ENCODE data around the gene ROR1.

Gene ROR1

DNA sequence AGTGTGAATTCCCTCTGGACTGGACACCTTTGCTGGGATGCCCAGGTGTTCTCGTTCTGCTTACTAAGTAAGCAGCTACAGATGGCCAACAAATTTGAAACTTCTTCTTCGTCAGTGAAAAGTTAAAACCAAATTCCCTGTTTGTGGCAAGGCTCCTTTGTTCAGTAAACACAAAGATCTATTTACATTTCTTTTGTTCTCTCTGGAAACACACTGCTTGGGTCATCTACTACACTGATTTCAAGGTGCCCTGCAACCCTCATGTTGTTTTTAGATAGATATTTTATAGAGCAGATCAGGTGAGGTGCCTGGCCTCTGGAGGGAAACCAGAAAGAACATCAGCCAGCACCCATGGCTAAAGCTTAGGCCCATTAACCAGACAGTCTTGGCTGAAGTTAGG, 272.4 kb downstream of the ROR1 start:
- in situ Hi-C loops (cut with MboI; ENCODE audit: low sequenced_read_pairs) = no loop called here

DNA sequence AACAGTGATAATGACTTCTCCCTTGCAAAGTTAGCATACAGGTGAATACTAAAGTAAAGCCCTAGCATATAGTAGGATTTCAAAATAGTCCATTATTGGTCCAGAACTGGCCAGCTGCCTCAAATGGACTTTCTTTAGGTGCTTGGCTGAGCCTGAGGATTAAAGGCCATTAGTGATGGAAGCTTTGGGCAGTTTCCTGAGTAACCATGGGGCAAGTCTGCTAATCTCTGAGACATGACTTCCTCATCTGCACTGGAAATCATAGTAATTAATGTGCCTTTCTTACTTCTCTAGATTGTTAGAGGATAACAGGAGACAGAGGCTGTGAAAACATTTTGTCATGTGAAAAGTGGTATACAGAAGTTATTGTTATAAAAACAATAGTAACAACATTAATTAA, 273.1 kb downstream of the ROR1 start:
- in situ Hi-C loops (cut with MboI; ENCODE audit: low sequenced_read_pairs) = no loop called here

DNA sequence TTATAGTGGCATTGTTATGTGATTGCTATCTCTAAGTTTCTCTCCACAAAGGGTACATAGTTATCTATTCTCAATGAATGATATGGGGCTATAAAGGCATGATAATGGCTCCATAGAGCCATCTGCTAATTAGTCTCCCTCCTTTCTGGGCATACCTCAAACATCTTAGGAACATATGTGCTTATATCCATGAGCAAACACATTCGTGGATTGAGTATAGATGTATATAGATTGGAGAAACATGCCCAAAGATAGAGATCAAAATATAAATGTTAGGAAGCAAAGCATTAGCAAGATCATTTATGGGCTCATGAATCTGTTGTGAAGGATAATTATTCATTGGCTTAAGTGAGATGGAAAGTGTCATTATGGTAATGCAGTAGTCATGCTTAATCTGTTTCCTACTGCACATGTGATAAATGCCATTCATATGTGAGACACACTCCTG, 273.8 kb downstream of the ROR1 start:
- in situ Hi-C loops (cut with MboI; ENCODE audit: low sequenced_read_pairs) = no loop called here

GRCh38 chr1:64049900-64050540, 276.2 kb downstream of the ROR1 start:
- in situ Hi-C loops (cut with MboI; ENCODE audit: low sequenced_read_pairs) = no loop called here

DNA sequence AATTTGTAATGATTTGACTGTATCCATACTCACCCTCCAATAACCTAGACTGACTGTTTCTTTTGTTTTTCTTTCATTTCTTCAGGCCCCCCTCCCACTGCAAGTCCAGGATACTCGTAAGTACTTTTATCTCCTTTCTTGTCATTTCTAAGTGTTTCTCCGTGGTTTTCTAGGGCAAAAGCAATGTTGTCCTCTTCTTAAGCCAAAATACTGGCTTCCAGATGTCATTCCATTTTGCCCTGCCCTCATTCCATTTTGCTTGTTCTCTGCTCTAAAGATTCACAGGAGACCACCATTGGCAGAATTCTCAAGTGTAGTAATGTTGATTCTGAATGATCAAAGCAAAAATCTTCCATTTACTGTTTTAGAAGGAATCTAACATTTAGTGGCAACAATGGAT, 276.8 kb downstream of the ROR1 start:
- in situ Hi-C loops (cut with MboI; ENCODE audit: low sequenced_read_pairs) = no loop called here

DNA sequence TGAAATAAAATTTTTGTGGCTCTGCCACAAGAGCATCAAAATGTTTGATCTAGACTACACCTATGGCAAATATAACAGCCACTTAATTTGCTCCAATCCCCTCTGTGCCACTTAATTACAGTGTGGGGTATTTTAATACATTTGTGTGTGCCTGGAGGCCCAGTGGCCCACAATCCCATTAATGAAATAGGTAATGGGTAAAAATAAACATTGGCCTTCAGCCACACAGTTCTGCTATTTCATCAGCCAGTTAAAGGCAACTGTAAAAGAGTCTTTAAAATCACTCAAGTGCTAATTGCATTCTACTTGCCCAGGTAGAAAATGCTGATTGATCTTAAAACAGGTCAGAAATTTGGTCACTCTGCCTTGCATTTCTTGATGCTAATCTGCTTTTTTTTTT, 278.0 kb downstream of the ROR1 start:
- in situ Hi-C loops (cut with MboI; ENCODE audit: low sequenced_read_pairs) = no loop called here

GRCh38 chr1:64052777-64053176, 279.0 kb downstream of the ROR1 start:
- in situ Hi-C loops (cut with MboI; ENCODE audit: low sequenced_read_pairs) = no loop called here

DNA sequence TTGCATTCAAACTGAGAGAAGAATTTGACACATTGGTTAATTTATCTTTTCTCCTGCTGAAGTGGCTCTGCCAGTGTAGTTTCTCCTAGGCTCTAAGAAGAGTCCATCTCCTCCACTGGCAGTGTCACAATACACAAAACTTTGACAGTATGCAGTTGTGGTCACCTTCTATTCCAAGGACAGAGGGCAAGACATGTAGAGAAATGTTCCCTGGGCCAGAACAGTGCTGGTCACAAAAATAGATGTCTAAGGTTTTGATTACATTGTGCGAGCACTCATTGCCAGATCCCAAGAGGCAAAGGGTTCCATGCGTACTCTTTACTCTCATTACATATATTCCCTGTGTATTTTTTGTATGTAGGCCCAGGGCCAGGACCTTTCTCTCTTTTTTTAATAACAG, 281.5 kb downstream of the ROR1 start:
- in situ Hi-C loops (cut with MboI; ENCODE audit: low sequenced_read_pairs) = no loop called here

GRCh38 chr1:64059556-64059955, 285.7 kb downstream of the ROR1 start:
- in situ Hi-C loops (cut with MboI; ENCODE audit: low sequenced_read_pairs) = no loop called here

- in situ Hi-C loops (cut with MboI; ENCODE audit: low sequenced_read_pairs) = no loop called here
These were observed 286.9 kb downstream of the ROR1 start for GRCh38 chr1:64060611-64061302.

DNA sequence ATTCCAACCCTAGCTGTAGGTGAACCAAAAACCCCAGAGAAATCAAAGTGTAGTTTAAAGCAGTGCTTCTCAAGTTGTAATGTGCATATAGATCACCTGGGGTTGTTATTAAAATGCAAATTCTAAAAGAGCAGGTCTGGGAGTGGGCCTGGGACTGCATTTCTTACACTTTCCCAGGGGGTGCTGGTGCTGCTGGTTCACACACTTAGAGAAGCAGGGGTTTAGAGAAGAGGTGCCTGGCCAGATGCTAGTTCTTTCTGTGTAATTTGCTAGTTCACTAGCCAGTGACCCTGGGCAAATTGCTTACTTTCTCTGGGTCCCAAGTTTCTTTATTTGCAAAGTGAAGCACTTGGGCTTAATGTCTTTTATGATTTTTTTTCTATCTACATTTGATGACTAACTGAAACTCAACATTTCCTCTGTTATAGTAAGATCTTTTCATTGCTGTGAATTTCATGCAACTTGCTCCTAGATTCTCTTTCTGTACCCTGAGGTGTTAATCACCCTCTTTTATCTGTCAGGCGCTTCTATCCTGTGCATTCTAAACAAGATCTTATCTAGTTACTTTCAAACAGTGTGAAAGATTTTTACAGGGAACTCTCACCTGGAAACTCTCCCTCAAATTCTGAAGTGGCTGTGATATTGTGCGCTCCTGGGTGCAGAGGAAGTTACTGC, 287.8 kb downstream of the ROR1 start:
- in situ Hi-C loops (cut with MboI; ENCODE audit: low sequenced_read_pairs) = no loop called here

- in situ Hi-C loops (cut with MboI; ENCODE audit: low sequenced_read_pairs) = no loop called here
These were observed 288.7 kb downstream of the ROR1 start for GRCh38 chr1:64062529-64062928.

DNA sequence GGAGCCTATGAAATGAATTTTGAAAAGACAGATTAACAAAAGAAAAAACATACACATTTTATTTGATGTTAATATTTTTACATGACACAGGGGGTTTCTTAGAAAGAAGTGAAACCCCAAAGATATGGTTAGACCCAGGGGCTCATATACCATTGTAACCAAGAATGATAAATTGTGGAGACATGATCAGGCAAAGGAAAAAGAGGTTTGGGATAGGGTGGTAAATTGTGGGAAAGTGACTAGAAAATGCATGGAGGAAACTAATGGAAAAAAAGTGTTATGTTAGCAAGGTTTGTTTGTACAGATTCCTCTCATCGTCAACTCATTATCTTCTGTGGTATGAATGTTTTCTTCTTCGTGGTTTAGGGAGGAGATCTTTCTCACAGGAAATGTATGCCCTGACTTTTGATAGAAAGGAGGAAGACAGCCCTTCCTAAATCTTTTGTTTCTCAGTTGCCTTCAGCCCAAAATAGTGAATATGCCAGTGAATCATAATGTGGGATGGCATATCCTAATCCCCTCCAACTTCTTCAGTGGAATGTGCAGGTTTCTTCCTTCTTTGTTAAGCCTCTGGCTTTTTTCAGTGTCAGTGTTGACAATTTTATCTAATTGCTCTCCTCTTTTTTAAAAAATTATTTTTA, 289.2 kb downstream of the ROR1 start:
- in situ Hi-C loops (cut with MboI; ENCODE audit: low sequenced_read_pairs) = no loop called here

- in situ Hi-C loops (cut with MboI; ENCODE audit: low sequenced_read_pairs) = no loop called here
These were observed 291.8 kb downstream of the ROR1 start for GRCh38 chr1:64065571-64065970.

GRCh38 chr1:64072089-64072793, 298.4 kb downstream of the ROR1 start:
- in situ Hi-C loops (cut with MboI; ENCODE audit: low sequenced_read_pairs) = no loop called here

DNA sequence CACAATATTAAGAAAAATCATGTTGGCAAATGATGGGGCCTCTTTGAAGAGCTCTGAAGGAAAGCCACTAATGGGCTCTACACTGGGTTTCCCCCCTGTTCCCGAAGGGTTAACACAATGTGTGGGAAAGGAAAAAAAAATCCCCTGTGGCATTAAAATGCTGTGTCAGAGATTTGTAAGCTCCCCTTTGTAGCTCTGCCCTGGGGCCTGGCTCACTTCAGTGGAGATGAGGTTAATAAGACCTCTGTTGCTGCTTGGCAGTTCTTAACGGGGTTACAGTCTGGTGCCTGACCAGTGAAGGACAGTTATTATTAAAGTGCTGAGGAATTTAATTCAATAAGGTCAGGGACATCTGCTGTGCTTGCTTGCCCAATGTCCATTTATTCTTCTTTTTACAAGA, 299.9 kb downstream of the ROR1 start:
- in situ Hi-C loops (cut with MboI; ENCODE audit: low sequenced_read_pairs) = no loop called here

GRCh38 chr1:64074767-64075166, 300.9 kb downstream of the ROR1 start:
- in situ Hi-C loops (cut with MboI; ENCODE audit: low sequenced_read_pairs) = no loop called here

- in situ Hi-C loops (cut with MboI; ENCODE audit: low sequenced_read_pairs) = no loop called here
These were observed 303.6 kb downstream of the ROR1 start for GRCh38 chr1:64077281-64077940.

DNA sequence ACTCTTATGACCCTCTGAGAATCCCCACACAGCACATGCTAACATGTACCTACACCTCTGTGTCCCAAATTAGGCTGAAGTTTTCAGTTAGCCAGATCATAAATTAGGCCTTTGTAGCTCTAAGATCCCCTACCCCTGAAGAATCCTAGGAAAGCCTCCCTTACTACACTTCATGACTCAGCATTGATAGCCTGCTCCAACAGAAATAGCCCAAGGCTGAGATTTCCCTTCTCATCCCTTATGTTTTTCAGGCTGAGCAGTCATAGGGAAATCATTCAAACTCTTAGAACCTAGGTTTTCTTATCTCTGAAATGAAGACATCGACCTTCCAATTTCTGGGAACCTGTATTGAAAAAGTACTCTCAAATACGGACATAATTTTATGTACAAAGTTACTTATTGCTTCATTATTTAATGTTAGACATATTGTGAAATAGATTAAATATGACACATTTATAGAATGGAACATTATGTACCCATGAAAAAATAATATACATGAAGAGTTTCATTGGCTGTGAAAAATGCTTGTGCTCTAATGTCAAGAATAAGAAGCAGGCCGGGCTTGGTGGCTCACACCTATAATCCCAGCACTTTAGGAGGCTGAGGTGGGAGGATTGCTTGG, 307.2 kb downstream of the ROR1 start:
- in situ Hi-C loops (cut with MboI; ENCODE audit: low sequenced_read_pairs) = no loop called here

- in situ Hi-C loops (cut with MboI; ENCODE audit: low sequenced_read_pairs) = no loop called here
These were observed 308.6 kb downstream of the ROR1 start for GRCh38 chr1:64082459-64082858.
